NCI-H748 (cell line): ENCODE measurements around the gene ARHGEF37.
A peak's percentile ranks its signal among the peaks of the same experiment; 100 is the strongest.
"Not testable (repeated sequence)": the region's sequence is repeated elsewhere in the genome, so short reads cannot be mapped to it uniquely, and the experiment has no call there.

ENCODE experiments used
- DNase-seq: peaks from one replicate; lab custom pipeline; 2025; ENCODE audit not compliant: unreplicated experiment; lab: John Stamatoyannopoulos, UW

ARHGEF37 gene, protein sequence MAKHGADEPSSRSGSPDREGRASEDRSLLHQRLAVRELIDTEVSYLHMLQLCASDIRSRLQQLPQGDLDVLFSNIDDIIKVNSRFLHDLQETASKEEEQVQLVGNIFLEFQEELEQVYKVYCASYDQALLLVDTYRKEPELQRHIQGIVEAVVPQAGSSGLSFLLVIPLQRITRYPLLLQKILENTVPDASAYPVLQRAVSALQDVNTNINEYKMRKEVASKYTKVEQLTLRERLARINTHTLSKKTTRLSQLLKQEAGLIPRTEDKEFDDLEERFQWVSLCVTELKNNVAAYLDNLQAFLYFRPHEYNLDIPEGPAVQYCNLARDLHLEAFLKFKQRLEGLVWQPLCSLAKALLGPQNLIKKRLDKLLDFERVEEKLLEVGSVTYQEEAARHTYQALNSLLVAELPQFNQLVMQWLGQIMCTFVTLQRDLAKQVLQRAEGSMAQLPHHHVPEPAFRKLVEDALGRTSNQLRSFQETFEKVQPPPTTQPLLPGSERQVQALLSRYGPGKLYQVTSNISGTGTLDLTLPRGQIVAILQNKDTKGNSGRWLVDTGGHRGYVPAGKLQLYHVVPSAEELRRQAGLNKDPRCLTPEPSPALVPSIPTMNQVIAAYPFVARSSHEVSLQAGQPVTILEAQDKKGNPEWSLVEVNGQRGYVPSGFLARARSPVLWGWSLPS

DNA sequence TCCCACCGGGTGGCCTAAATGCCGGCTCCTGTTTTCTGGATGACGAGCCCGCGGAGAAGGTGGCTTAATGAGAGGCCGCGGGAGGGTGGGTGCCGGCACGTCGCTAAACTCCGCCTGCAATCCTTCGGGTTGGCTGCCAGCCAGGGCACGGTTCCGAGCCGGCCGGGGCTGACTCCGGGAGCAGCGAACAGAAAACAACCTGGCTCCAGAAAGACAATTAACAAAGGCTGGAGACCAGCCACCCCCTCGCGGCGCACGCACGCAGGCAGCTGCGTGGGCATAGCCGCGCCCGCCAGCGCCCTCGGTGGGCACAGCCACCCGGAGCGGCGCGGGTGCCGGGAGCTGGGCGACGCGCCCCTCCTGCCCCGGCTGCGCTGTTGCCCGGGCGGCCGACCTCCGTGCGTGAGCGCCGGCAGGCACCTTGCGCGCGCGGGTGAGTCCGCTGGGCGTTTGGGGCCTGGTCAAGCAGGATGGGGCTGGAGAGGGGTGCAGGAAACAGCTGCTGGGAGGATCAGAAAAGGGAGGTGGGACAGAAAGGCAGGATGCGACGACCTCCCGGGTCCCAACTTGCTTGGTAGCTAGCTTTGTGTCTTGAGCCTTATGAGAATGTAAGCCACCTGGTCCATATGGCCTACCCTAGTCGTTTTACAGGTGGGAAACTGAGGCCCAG lies at the start of gene ARHGEF37:
Gene ARHGEF37, plus strand, starts transcription at position 307 of the 670 bp plus-strand sequence. CDS start 16,272 bp downstream, outside the sequence.
- peak; percentile 77 for DNase-seq

DNA sequence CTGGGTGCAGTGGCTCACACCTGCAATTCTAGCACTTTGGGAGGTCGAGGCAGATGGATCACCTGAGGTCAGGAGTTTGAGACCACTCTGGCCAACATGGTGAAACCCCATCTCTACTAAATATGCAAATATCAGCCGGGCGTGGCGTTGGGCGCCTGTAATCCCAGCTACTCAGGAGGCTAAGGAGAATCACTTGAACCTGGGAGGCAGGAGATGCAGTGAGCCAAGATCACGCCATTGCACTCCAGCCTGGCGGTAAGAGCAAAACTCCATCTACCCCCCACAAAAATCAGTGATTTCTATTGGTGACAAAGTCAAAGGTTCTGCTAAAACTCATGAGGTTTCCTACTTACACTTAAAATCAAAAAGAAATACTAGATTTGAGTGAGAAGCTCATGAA lies 48.9 kb upstream of the ARHGEF37 start:
- no peak for DNase-seq

DNA sequence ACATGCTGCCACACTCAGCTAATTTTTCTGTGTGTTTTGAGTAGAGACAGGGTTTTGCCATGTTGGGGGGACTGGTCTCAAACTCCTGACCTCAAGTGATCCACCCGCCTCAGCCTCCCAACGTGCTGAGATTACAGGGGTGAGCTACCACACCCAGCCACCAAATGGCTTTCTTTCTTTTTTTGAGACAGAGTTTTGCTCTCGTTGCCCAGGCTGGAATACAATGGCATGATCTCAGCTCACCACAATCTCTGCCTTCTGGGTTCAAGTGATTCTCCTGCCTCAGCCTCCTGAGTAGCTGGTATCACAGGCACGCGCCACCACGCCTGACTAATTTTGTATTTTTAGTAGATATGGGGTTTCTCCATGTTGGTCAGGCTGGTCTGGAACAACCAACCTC lies 45.5 kb upstream of the ARHGEF37 start:
- DNase-seq = not testable (repeated sequence)

DNA sequence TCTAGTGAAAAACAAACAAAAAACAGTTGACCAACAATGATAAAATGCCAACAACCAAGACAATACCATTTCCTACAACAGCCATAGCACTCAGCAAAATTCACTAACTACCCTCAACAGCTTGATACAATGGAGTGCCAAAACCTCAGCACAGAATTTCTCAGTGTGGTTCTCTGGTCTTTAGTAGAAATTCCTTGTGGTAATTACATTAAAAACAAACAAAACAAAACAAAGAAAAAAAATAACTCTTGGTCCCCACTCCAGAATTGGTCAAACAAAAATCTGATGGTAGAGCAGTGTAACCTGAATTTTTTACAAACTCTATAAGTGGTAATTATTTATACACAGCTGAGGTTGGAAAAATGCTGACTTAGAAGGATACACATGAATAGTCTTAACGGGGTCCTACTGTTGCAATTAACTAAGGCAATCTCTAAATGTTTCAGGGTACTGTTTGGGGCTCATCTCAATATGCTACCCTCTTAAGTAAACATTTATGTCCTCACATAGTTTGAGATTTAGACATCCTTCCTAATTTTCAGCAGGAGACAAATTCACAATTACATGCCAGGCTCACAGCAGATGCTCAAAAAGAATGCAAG lies 43.8 kb upstream of the ARHGEF37 start:
- no peak for DNase-seq

DNA sequence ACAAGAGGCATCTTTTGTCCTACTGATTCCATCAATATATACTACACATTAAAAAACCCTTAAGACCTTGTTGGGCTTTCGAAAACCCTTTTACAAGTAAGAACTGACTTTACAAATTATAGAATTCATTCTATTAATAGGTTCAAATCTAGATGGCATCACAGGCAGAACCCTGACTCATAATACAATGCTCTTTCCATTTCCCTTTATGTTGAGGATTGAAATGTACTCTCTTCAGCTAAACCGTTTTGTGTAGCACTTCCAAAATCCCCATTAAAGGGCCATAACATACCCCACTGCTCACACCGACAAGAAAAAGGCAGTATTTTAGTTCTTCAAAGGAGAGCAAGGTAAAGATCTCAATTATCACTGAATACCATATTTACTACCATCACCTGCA lies 41.2 kb upstream of the ARHGEF37 start:
- no peak for DNase-seq

DNA sequence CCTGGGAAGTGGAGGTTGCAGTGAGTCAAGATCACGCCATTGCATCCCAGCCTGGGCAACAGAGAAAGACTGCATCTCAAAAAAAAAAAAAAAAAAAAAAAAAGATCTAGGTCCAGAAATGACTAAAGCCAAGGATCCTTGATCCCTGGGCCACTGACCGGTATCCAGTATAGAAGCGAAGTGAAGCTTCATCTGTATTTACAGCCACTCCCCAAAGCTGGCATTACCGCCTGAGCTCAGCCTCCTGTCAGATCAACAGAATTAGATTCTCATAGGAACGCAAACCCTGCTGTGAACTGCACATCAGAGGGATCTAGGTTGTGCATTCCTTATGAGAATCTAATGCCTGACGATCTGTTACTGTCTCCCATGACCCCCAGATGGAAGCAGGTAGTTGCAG lies 39.4 kb upstream of the ARHGEF37 start:
- DNase-seq = no peak

DNA sequence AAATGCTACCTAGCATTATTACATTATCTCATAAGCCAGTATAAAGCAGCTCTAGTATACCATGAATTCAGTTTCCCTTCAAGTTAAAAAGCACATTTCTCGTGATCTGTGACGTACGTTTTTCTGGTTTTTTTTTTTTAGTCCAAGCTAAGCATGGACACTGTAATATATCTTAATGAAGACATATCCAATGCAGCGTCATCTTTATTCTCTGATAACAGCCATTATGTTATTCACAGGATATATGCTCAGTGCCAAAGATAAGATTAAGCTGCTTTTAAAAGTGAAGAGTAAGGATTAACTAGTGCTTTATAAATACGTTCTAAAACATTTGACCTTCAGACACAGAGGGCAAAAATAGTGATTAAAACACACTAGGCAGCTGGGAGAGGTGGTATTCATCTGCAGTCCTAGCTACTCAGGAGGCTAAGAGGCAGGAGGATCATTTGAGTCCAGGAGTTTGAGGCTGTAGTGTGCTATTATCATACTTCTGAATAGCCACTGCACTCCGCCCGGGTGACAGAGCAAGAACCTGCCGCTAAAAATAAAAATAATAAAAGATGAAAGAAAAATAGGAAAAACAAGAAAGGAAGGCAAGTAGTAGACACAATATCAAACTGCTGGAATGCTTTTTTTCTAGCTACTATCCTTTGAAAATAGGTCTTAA lies 37.8 kb upstream of the ARHGEF37 start:
- DNase-seq = no peak

DNA sequence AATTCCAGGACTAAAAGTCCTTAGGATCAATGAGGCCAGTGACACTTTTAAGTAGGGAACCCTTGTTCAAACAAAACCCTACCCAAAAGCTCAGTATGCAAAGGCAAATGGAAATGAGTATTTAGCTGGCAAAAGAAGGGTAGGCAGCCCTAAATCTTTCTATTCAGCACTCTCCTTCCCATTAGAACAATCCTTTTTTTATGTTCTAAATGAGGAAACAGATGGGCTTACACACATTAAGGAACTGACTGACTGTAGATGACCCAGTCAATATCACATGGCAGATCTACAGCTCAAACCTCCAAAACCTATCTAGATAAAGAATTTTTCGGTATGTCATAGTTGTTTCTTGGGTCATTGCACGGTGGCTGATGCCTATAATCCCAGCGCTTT lies 37.3 kb upstream of the ARHGEF37 start:
- no peak for DNase-seq

DNA sequence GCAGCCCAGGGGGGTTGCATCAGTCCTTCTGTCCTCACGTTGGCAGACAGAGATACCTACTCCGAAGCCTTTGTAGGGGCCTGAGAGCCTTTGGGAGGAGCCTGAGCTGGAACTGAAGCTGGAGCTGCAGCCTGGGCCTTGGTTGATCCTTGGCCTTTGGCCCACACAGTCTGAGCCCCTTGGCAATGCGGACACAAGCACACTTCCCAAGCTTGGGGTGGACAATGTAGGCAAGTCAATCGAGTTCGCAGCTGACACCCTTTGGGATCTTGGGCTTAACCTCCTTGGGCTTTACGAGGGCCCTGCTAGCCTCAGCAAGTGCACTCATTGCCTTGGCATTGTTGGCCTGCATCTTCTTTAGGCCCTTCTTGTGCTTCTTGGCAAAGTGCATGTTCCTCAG lies 36.0 kb upstream of the ARHGEF37 start:
- DNase-seq = no peak

DNA sequence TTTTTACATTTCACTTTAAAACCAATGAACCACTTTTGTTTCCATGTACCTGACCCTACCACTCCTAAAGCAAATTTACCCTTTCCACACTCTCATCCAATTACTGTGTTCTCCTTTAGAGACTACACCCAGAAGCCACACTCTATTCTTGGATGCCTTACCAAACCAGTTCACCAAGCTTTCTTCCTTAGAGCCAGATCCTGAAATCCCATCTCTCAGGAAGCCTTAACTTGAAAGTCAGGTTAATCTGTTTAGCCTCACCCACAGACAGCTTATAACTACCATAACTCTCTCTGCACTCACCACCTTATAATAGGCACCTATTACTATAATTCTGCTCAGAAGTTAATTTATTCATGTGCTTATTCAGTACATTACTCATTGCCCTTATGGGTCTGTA lies 34.3 kb upstream of the ARHGEF37 start:
- peak; percentile 11 for DNase-seq

DNA sequence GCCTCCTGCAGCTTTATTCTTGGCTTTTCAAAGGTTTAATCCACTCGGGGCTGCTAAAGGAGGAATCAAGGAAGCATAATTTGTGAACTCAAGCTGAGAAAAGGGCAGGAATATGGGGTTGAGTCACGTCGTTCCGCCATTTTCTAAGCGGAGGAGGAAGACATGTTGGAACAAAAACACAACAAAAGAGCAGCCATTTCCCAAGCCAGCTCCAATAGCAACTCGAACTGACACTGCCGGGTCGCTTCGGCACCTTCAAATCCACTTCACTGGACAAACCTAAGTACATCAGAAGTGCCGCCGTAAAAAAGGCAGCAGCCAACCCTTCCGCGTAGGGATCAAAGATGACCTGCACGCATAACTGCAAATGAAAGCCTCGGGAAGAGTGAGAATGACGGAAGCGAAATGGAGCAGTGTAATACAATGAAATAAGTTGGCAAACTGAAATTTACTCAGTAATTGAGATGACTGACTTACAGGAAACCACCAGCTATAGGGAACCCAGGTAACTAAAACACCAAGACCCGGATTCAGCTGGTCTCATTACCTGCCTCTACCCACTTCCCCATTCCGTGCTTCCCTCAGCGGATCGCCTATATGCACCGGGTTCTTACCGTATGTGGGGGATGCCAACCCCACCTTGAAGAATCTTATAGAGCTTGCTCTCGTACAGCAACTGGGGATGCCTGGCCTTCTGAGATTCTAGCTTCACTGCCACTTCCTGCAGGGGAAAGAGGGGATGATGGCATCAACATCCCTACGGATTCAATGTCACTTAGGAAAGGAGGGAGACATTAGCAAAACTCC lies 31.6 kb upstream of the ARHGEF37 start:
- peak; percentile 61 for DNase-seq

DNA sequence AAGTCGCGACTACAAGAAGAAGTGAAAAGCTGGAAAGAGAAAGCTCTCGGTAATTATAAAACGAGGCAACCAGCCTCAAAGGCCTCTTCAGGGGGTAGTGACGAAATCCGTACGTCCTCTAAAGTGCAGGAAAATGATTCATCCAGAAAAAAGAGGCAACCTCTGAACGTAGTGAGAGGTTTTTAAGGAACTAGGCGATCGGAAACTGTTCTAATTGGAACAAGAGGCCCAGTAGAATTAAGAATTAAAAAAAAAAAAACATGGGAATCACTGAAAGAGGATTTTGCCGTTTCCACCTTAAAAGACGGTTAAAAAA lies 31.1 kb upstream of the ARHGEF37 start:
- DNase-seq = no peak

DNA sequence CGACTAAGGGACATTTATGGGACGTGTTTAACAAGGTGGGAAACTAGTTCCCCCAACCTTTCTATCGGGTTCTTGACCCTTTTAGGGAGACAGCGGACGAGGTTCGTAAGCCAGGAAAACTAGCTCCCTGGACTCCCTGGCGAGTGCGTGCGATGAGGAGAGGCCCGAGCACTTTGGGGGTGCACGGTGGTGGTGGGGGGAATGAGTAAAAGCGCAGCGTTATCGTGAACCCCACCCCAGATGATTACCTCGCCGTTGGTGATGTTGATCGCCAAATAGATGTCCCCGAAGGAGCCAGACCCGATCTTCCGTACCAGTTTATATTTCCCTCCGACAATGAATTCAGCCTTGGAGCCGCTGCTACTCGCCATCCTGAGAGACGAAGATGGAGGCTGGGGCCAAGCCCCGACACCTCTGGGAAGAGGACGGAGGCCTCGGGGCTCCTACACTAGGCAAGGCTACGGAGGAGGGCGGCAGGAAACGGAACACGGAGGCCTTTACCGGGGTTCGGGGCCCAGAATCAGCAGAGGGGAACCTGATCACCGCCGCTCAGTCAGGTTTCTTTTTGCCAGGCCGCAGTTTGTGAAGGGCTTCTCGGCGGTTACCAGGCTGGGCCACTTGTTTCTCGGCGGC lies 30.6 kb upstream of the ARHGEF37 start:
- DNase-seq = peak; percentile 35

DNA sequence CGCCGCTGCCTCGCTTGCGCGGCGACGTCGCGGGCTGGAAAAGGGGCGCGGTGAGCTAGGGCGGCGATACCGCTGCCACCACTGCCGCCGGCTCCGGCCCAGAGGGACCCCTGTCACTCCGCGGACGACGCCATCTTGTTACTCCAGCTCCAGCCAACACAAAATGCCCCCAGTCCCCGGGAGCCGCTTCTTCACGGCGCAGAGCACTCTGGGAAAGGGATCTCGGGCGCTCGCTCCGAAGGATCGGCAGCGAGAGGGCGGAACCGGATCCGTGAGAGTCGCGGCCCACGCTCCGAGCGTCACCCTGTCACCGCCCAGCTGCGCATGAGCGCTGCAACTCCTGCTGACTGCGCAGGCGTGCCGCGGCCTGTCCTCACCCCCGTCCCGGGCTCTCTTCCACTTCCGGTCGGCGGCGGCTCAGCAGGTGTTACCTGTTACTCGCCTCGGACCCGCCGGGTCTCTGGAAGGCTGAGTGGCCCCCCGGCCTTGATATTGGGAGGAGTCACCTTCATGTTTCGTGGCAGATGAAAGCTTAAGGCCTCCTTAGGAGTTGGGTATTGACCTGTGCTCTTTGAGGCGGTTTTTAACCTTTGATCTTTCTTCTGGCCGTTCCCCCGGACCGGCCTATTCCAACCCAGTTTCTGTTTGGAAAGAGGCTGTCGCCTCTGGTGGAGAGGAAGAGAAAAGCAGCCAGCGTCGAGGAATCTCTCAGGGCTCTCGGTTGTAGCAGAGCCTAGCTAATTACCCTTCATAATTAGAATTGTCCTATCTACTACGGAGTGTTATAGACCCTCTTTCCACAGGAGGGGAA lies 29.9 kb upstream of the ARHGEF37 start, which contains the start of gene CSNK1A1:
Gene CSNK1A1, minus strand, starts transcription at position 213 of the 811 bp plus-strand sequence. CDS start 475 bp downstream, outside the sequence.
- DNase-seq = peak; percentile 99

DNA sequence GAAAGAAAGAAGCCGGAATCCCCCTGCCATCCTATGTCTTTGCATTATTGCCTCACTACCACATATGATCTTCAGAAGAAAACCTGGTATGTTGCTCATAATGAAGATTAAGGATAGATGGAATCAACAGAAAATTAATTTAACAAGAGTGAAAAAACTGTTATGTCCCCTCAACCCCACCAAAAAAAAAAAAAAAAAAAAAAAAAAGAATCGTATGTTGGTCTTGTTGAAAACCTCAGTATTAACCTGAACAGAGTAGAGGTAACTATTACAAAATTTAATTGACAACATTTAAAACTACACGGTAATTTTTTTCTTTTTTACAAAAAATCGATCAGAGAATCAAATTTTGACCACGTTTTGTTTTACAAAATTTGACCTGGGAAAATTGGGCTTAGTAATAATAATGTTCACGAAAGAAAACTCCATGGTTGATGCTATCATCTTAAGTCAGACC lies 29.2 kb upstream of the ARHGEF37 start:
- DNase-seq = no peak

DNA sequence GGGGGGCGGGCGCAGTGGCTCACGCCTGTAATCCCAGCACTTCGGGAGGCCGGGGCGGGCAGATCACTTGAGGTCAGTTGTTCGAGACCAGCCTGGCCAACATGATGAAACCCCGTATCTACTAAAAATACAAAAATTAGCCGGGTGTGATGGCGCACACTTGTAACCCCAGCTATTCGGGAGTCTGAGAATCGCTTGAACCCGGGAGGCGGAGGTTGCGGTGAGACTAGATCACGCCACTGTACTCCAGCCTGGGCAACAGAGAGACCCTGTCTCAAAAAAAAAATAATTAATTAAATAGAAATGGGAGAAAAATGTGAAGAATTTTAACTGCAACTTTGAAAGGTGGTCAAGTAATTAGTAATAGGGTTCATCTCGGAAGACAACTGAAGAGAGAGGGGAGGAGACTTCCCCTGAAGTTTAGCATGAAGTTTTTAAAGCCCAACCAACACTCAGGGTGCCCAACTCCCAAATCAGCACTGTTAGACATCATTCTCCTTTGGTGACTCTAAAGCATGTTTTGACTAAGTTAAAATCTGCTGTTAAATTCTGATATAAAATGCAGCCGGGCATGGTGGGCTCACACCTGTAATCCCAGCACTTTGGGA lies 28.6 kb upstream of the ARHGEF37 start:
- DNase-seq = no peak

DNA sequence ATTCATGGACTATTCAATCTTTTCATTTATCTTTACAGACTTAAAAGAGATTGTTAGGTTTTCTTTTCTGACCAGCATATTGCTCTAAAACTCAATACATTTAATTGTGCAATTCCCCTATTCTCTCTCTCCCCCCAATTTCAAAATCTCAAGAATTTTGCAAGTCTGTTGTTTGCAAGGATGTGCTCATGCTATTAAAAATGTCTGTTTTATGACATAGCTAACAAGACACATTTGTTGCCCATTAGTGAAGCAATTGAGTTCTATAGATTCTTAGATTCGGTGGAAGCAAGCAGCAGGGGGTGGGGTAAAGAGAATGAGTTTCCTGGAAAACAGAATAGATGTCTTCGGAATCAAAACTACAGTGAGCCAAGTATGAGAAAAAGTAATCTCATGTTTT lies 21.6 kb upstream of the ARHGEF37 start:
- no peak for DNase-seq

DNA sequence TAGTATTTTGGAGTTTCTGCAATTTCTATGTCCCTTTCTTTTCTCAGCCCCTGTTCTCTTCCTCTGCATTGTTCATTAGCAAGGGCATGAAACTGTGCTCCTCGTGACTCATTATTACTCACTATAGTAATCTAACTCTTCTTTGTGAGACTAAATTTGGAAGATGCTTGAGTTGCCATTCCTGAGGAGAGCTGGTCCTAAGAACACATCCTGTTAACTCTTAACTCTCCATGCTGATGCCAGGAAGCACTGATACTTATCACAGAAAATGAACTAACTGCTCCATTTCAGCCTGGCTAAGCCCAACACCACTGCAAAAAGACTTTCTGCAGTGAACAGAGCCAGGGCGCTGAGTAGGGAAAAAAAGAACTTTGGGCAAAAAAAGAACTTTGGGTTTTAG lies 19.4 kb upstream of the ARHGEF37 start:
- no peak for DNase-seq
